ENCODE results near the gene ZDHHC21.
"Not testable (repeated sequence)": the region's sequence is repeated elsewhere in the genome, so short reads cannot be mapped to it uniquely, and the experiment has no call there.

The ZDHHC21 gene

DNA sequence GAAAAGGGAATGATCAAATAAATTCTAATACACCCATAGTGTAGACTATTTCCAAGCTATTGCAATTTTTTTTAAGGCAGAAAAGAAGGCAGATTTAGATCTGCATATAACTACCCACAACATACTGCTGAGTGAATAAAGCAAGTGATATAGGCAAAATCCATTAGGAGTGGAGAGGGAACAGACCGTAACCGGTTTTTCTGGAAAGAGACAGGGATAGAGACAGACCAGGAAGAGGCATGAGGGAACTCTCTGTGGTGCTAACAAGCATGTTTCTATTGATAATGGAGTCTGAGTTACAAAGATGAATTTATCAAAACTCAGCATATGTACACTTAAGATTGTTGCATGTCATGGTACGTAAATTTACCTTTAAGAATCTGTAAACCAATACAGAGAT lies 14.5 kb downstream of the ZDHHC21 start:
- DNase-seq = no peak

DNA sequence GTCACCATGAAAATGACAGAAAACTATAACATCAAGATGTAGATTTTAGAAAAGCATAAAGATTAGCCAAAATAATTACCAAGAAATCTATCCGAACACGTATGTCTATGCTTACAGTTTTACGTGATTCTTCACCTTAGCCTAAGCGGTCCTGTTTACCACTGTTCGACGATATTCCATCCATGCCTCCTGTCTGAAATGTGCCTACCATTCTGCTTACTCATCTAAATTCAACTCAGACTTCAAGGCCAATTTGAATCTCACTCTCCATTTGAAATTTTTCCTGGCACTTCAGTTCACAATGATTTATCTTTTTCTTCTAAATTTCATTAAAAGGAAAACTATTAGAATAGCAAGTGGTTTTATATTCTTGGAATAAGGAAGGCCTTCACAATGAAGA lies 15.4 kb downstream of the ZDHHC21 start:
- no peak for DNase-seq

DNA sequence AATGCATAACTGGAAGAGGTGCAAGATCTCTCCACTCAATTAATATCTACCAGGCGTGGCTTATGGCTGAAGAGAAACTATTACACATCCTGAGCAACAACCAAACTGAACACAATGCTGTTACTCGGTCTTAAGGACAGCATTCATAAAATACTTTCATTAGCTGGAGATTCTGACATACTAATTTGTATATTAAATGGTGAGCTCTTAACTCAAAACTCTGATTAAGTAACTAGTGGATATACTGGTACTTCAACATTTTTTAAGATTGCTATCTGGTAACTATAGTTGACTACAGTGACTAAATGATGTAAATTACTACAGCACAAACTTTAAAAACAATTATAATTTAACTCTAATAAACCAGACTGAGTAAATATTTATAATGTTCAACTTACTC lies 15.8 kb downstream of the ZDHHC21 start:
- DNase-seq = no peak

- DNase-seq = no peak
Measured at GRCh38 chr9:14674630-14675029, 18.6 kb downstream of the ZDHHC21 start.

- DNase-seq = no peak
Measured at GRCh38 chr9:14671377-14671776, 21.9 kb downstream of the ZDHHC21 start.

DNA sequence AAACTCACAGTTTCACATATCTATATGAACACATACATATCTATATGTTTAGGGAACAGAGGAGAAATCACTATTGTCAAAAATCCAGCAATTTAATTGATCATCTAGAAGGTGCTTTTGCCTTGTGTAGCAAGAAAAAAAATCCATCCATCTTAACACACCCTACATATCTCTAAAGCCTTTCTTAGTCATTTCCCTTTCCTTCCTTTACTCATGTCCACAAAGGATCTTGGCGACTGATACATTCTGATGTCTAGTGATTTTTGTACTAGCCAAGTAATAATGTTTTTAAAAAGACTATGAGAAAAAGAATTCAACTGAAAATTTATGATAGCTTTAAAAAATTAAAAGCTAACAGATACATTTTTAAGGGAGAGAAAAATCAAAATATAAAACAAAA lies 22.5 kb downstream of the ZDHHC21 start:
- DNase-seq = no peak

- not testable (repeated sequence) for DNase-seq
Measured at GRCh38 chr9:14664022-14664421, 29.2 kb downstream of the ZDHHC21 start.

GRCh38 chr9:14662060-14662453 lies 31.2 kb downstream of the ZDHHC21 start:
- no peak for DNase-seq

DNA sequence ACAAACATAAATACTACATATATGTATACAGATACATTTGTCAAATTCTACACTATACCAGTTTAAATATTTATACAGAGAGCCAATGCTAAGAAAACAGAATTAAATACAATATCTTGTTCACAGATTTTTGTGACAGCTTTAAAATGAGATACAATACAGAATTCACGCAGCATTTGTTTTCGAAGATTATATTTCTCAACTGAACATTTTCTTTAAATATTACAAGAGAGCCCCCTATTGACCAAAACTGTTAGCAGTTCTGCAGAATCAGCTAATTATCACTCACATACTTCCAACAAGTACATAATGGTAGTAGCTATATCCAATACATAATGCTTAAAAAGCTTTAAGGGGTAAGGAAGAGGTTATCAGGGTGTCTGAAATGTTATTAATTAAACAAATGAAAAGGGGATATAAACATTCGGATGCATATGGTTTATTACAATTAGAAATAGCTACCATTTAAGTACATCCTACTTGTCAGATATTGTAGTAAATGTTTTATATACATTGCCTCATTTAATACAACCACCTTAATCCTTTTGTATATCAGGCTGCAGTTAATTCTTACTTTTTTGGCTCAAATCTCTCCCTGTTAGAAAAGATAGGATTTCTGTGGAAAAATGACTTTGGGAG lies 31.7 kb downstream of the ZDHHC21 start:
- DNase-seq = peak; percentile 78

- DNase-seq = no peak
Measured at GRCh38 chr9:14660721-14661120, 32.5 kb downstream of the ZDHHC21 start.

DNA sequence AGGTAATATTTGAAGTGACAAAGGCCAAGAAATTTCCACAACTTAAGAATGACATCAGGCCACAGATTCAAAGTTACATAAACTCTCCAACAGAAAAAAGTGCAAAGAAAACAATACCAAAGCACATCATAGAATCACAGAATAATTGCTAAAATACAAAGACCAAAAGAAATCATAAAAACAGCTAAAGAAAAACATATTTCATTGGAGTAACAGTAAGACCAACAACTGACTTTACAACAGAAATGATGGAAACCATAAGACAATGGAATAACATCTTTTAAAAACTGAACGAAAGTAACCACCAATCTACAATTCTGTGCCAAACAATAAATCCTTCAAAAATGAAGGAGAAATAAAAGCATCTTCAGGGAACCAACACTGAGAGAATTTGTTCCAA lies 38.3 kb downstream of the ZDHHC21 start:
- DNase-seq = no peak

- peak; percentile 78 for DNase-seq
Measured at GRCh38 chr9:14653511-14653910, 39.7 kb downstream of the ZDHHC21 start.

DNA sequence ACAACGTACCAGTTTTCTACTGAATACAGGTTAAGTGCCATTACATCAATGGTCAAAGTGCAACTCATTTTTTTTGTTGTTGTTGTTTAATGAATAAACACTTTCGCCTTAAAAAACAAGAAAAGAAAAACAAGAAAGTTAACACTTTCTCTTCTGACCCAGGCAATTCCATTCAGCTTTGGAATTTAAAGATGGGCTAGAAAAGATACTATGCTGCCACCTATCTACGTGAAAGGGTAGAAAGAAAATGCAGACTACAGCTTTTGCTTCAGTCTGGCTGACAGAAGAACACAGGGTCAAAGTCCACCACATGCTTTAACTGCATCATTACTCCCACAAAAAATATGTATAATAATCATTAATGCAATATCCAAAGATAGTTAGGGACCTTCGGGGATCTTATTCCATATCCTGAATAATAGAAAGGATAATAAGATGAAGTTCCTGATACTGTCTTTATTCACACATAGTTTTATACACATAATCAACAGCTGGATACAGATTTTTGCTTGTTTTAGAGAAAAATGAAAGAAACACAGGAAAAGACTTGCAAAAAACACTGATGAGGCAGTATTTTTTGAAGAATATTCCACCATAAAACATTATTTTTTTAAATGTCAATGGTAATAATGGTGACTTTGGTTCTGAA lies 40.4 kb downstream of the ZDHHC21 start:
- DNase-seq = peak; percentile 79

DNA sequence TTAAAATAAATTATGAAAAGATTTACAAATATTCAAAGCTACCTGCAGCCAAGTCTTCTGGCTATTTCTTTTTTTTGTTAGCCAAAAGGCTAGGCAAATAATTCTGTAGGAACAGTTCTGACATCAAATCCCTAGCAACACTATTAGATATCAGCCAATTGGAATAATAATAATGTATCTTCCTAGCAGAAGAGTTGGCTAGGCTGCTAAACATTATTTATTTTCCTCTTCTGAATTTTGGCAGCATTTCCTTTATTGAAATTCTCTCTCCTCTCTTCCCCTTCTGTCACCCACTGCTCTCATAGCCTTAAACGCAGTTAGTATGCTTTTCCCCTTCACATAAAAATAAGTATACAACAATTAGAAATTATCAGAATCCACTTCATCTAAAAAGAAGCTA lies 42.6 kb downstream of the ZDHHC21 start:
- DNase-seq = no peak

DNA sequence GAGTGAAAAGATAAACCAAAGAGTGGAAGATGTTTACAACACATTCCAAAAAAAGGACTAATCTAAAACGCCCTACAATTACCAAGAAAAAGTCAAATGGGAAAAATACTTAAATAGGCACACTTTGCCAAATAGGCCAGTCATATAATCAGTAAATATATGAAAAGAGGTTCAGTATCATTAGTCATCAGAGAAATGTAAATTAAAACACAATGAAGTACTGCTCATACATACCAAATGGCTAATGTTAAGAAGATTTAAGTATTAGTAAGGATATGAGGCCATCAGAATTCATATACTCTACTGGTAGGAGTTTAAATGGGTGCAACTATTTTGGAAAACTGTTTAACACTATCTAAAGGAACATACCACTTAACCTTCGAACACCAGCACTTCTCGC lies 47.6 kb downstream of the ZDHHC21 start:
- DNase-seq = no peak

DNA sequence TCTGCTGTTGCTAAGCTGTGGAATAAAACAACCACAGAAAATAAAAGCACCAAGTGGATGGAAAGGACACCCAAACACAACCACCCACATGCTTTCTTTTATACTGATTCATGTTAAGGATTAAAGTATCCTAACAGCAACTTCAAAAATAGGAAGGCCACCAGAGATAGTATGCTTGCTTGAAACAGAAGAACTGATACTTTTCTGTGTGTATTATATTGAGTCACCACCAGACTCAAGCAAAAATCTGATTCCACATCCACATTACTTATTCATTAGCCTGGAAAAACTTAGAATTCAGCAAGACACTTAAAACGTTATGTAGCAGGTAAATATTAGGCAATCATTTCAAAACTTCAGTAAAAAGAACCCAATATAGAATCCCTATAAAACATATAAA lies 52.3 kb downstream of the ZDHHC21 start:
- no peak for DNase-seq

- DNase-seq = no peak
Measured at GRCh38 chr9:14640294-14640693, 52.9 kb downstream of the ZDHHC21 start.

DNA sequence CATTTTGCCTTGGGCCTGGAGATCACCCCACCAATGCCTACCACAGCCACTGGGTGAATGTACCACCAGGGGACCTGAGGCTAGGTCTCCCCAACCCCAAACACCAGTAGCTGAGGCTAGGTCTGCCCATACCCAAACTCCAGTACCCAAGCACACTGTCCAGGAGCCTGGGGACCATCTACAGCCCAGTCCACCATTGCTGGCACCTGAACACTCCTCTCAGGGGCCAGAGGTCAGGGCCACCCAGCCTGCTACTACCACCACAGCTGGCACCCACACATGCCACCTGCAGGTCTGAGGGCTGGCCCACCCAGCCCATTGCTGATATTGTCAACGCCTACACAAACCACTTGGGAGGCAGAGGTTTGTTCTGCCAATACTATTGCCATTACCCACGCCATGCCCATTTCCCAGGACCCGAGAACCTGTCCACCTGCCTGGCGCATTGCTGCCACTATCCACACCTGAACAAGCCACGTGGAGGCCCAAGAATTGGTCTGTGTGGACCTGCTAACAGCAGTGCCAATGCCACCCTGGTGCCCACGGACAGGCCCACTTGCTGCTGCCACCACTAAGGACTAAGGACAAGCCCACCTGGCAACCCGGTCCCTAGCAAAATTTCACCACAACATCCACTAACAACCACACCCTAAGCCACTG lies 59.2 kb downstream of the ZDHHC21 start:
- DNase-seq = no peak

- no peak for DNase-seq
Measured at GRCh38 chr9:14633148-14633547, 60.1 kb downstream of the ZDHHC21 start.

- peak; percentile 70 for DNase-seq
Measured at GRCh38 chr9:14627513-14627912, 65.7 kb downstream of the ZDHHC21 start.

DNA sequence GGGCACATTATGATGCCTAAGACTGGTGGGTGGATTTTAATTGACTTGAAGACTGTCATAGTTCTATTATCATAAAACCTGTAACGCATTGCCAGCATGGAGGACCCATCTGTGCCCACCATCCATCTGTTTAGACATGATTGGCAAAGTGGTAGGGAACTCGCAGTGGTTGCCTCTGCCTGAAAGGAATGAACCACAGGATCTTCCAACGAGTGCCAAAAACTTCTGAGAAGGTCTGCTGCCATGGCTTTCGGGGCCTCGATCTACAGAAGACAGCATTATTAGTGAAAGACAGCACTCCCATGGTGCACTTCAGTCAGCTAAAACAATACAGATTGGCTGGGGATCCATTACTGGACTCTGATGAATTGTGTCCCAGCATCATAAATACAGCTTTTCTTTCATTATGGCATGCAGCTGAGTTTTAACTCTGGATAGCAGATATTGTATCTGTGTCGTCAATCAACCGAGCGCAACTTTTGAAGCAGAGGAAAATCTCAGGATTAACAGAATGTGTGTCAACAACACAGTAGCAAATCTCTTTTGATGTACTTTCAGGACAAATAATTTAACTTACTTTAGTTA lies 74.3 kb downstream of the ZDHHC21 start:
- peak; percentile 97 for DNase-seq

- peak; percentile 89 for DNase-seq
Measured at GRCh38 chr9:14616188-14616982, 76.8 kb downstream of the ZDHHC21 start.

- DNase-seq = peak; percentile 89
Measured at GRCh38 chr9:14608540-14608939, 84.7 kb downstream of the ZDHHC21 start.
